GM20000 (cell line): ENCODE results near the gene ENOX1.
"Not testable (repeated sequence)": the region's sequence is repeated elsewhere in the genome, so short reads cannot be mapped to it uniquely, and the experiment has no call there.

Experiments used
- DNase-seq: peaks from one replicate; pipeline ENCODE4 v3.0.0; 2012; ENCODE audit warnings: low spot score
- CTCF ChIP-seq: IDR thresholded peaks from 2 replicates; pipeline ENCODE4 v1.5.1; 2012; ENCODE audit warnings: mild to moderate bottlenecking, control low read depth; ENCODE audit errors: extremely low read depth, missing control alignments

The ENOX1 gene

GRCh38 chr13:43355774-43356173 is 431.0 kb downstream of the ENOX1 start:
- no peak for DNase-seq
- no peak for TF ChIP-seq CTCF

- no peak for TF ChIP-seq CTCF
- no peak for DNase-seq
Measured at GRCh38 chr13:43354153-43354945, 432.4 kb downstream of the ENOX1 start.

- no peak for TF ChIP-seq CTCF
- no peak for DNase-seq
Measured at GRCh38 chr13:43353631-43354030, 433.1 kb downstream of the ENOX1 start.

GRCh38 chr13:43351612-43352011 is 435.2 kb downstream of the ENOX1 start:
- DNase-seq, result not testable (repeated sequence)

GRCh38 chr13:43348397-43348796 is 438.4 kb downstream of the ENOX1 start:
- TF ChIP-seq CTCF, result no peak
- no peak for DNase-seq

- TF ChIP-seq CTCF, result no peak
- DNase-seq, result no peak
Measured at GRCh38 chr13:43347877-43348276, 438.9 kb downstream of the ENOX1 start.

- DNase-seq, result no peak
- no peak for TF ChIP-seq CTCF
Measured at GRCh38 chr13:43346427-43346826, 440.3 kb downstream of the ENOX1 start.

- no peak for DNase-seq
- no peak for TF ChIP-seq CTCF
Measured at GRCh38 chr13:43343645-43344044, 443.1 kb downstream of the ENOX1 start.
